GM18867 (cell line): ENCODE results near the gene NAA10.

ENCODE experiments used
- ATAC-seq: cut with Tn5 transposase; IDR thresholded peaks from one replicate; pipeline ENCODE4 v1.9.1; 2021; ENCODE audit warnings: mild to moderate bottlenecking, moderate library complexity; ENCODE audit not compliant: unreplicated experiment

NAA10 gene

GRCh38 chrX:153930011-153930910 lies 4.6 kb downstream of the NAA10 start:
- ATAC-seq, result no peak

- ATAC-seq, result no peak
These were observed 5.3 kb downstream of the NAA10 start for GRCh38 chrX:153929576-153929975.

GRCh38 chrX:153928846-153929245 lies 6.0 kb downstream of the NAA10 start:
- ATAC-seq, result no peak

- peak; percentile 81 for ATAC-seq
These were observed 6.7 kb downstream of the NAA10 start for GRCh38 chrX:153927922-153928760.

- no peak for ATAC-seq
These were observed 7.2 kb downstream of the NAA10 start for GRCh38 chrX:153927672-153927921.

- ATAC-seq, result peak; percentile 33
These were observed 7.8 kb downstream of the NAA10 start for GRCh38 chrX:153926858-153927671.

GRCh38 chrX:153926552-153926857 lies 8.3 kb downstream of the NAA10 start:
- ATAC-seq, result no peak

- no peak for ATAC-seq
These were observed 8.9 kb downstream of the NAA10 start, which contains the start of gene ARHGAP4 for GRCh38 chrX:153925739-153926551. ARHGAP4 (minus strand) TSS chrX:153926264; CDS start chrX:153926202, 62 bp downstream.

GRCh38 chrX:153925387-153925738 lies 9.5 kb downstream of the NAA10 start:
- no peak for ATAC-seq

GRCh38 chrX:153924149-153924861 lies 10.5 kb downstream of the NAA10 start:
- no peak for ATAC-seq

GRCh38 chrX:153922932-153923857 lies 11.6 kb downstream of the NAA10 start:
- no peak for ATAC-seq

- ATAC-seq, result no peak
These were observed 13.1 kb downstream of the NAA10 start for GRCh38 chrX:153921511-153922446.

GRCh38 chrX:153921070-153921469 lies 13.8 kb downstream of the NAA10 start:
- ATAC-seq, result no peak

- no peak for ATAC-seq
These were observed 14.3 kb downstream of the NAA10 start for GRCh38 chrX:153920546-153920945.

GRCh38 chrX:153919281-153919680 lies 15.6 kb downstream of the NAA10 start:
- no peak for ATAC-seq

GRCh38 chrX:153917869-153918268 lies 17.0 kb downstream of the NAA10 start:
- ATAC-seq, result no peak

GRCh38 chrX:153913701-153914100 lies 21.1 kb downstream of the NAA10 start:
- ATAC-seq, result no peak

- no peak for ATAC-seq
These were observed 21.6 kb downstream of the NAA10 start for GRCh38 chrX:153913211-153913610.
